A673 (cell line): Measurements from ENCODE around the gene GRIK2.

ENCODE experiments used
- EZH2 ChIP-seq: fragments of 200-600 bp; sonication (generic); IDR thresholded peaks from 2 replicates; pipeline ENCODE4 v1.6.1; 2017; ENCODE audit warnings: borderline replicate concordance, low read depth, mild to moderate bottlenecking, mixed read lengths, antibody characterized with exemption, low read length; ENCODE audit not compliant: poor library complexity, severe bottlenecking
- TF ChIP-seq, protein P1 (sequence below): fragments of 300-800, 200-600 bp; sonication (generic); conservative IDR thresholded peaks from 2 replicates; pipeline ENCODE4 v1.5.1; 2017; ENCODE audit warnings: low read depth, mild to moderate bottlenecking, antibody characterized with exemption, low read length, moderate library complexity, mixed read lengths

DNA sequence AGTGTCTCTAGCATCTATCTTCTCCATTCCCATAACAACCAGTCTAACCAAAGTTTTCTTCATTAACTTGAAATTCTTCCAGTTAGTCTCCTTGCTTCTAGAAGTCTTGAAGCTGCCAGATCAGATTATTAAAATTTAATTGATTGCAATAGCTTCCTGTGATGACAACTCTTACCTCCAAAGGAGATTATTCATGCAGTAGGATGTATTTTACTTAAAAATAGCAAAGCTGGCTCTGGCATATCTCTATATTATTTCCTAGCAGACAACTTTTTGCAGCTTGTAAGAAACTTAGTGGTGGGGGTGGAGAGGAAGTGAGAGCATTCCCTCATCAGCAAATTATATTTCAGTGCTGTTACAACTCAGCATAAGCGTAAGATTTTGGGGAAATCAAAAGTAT, 290.4 kb downstream of the GRIK2 start:
- TF ChIP-seq, protein P1, sequence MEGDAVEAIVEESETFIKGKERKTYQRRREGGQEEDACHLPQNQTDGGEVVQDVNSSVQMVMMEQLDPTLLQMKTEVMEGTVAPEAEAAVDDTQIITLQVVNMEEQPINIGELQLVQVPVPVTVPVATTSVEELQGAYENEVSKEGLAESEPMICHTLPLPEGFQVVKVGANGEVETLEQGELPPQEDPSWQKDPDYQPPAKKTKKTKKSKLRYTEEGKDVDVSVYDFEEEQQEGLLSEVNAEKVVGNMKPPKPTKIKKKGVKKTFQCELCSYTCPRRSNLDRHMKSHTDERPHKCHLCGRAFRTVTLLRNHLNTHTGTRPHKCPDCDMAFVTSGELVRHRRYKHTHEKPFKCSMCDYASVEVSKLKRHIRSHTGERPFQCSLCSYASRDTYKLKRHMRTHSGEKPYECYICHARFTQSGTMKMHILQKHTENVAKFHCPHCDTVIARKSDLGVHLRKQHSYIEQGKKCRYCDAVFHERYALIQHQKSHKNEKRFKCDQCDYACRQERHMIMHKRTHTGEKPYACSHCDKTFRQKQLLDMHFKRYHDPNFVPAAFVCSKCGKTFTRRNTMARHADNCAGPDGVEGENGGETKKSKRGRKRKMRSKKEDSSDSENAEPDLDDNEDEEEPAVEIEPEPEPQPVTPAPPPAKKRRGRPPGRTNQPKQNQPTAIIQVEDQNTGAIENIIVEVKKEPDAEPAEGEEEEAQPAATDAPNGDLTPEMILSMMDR = no peak
- TF ChIP-seq EZH2 = no peak
